Neural cell (in vitro differentiated cells): ENCODE results near the gene SERPINB10.

Experiments
- CTCF ChIP-seq: fragments of 450-650 bp; IDR thresholded peaks from 2 replicates; pipeline ENCODE4 v1.5.1; 2014; ENCODE audit warnings: antibody characterized with exemption, mild to moderate bottlenecking, moderate library complexity; ENCODE audit not compliant: poor library complexity, severe bottlenecking
- POLR2AphosphoS5 ChIP-seq: IDR thresholded peaks from 2 replicates; pipeline ENCODE4 v1.6.1; 2012
- TAF1 ChIP-seq: IDR thresholded peaks from 2 replicates; pipeline ENCODE4 v1.6.1; 2012; ENCODE audit warnings: low read depth

GRCh38 chr18:63953811-63954210 is 46.1 kb downstream of the SERPINB10 start:
- TF ChIP-seq CTCF = no peak
- no peak for TF ChIP-seq TAF1
- TF ChIP-seq POLR2AphosphoS5 = no peak
